ENCODE results near the gene ARL8B.

GRCh38 chr3:5162102-5162501, 40.0 kb downstream of the ARL8B start:
- TF ChIP-seq RFX5 (IDR thresholded peaks at IDR 0.05; ENCODE audit: low read depth, low read length) (no peak), TAF1 (IDR thresholded peaks at IDR 0.05; ENCODE audit: borderline replicate concordance, low read depth, low read length) (no peak), FOXK2 (IDR thresholded peaks at IDR 0.05) (no peak), CTCF (IDR thresholded peaks at IDR 0.05 in 2 of 3, conservative IDR thresholded peaks at IDR 0.05 in 1 of 3; ENCODE audit: control insufficient read depth in 2 of 3, extremely low read depth in 1 of 3, insufficient read depth in 1 of 3, low read depth in 3 of 3, low read length in 3 of 3) (no peak), ETV6 (conservative IDR thresholded peaks at IDR 0.05 in 1 of 2, IDR thresholded peaks at IDR 0.05 in 1 of 2; ENCODE audit: borderline replicate concordance in 1 of 2, low read depth in 1 of 2) (no peak)

Data from GM12878 (cell line).